ENCODE data around the gene FSTL4. TPM values are rescaled to one million over a fixed set of nuclear protein-coding genes. Genes with fewer than 3 reads are reported as not detected.

Gene FSTL4
- total RNA-seq, 4 donors from 2014 or later: 0.27 TPM; not detected in 3

- no peaks in the 10 kb centered on the region for H3K27me3 ChIP-seq
- TF ChIP-seq POLR2AphosphoS5 (IDR thresholded peaks at IDR 0.05) (no peak), POLR2A (IDR thresholded peaks at IDR 0.05) (no peak), EP300 (IDR thresholded peaks at IDR 0.05; ENCODE audit: low read depth) (no peak), CTCF (IDR thresholded peaks at IDR 0.05) (no peak)
- H3K36me3 ChIP-seq: no peaks in the 10 kb centered on the region
- no peak for DNase-seq
- intact Hi-C loops (cut with DNase I; ENCODE audit: low total_unique reads) (no loop called here), in situ Hi-C loops (cut with MboI; ENCODE audit: low pct_ligation_motif_present in 1 of 4, low pct_unique_long_range_greater_than_20kb in 1 of 4, low sequenced_read_pairs in 3 of 4) (no loop called here)
- 67 to 88% methylated on average over 5 to 8 of the region's 8 CpGs for WGBS, 2 donors (ENCODE audit: low coverage in 1 of 2)
- no peaks in the 10 kb centered on the region for H3K4me1 ChIP-seq
- no peak overlapping the region for H3K27ac ChIP-seq
- no peak overlapping the region for H3K4me3 ChIP-seq
- H3K9me3 ChIP-seq: no peaks in the 10 kb centered on the region
Measured at GRCh38 chr5:133370036-133370831, 242.1 kb downstream of the FSTL4 start.

- Histone ChIP-seq H3K4me3 (no peak overlapping the region), H3K9me3 (no peaks in the 10 kb centered on the region), H3K27ac (no peak overlapping the region), H3K4me1 (no peaks in the 10 kb centered on the region), H3K27me3 (no peaks in the 10 kb centered on the region), H3K36me3 (no peaks in the 10 kb centered on the region)
- intact Hi-C loops (cut with DNase I; ENCODE audit: low total_unique reads) (no loop called here), in situ Hi-C loops (cut with MboI; ENCODE audit: low pct_ligation_motif_present in 1 of 4, low pct_unique_long_range_greater_than_20kb in 1 of 4, low sequenced_read_pairs in 3 of 4) (no loop called here)
- TF ChIP-seq CTCF (IDR thresholded peaks at IDR 0.05) (no peak), POLR2A (IDR thresholded peaks at IDR 0.05) (no peak), EP300 (IDR thresholded peaks at IDR 0.05; ENCODE audit: low read depth) (no peak), POLR2AphosphoS5 (IDR thresholded peaks at IDR 0.05) (no peak)
- DNase-seq: no peak
- 83 to 100% methylated on average over 1 to 7 of the region's 7 CpGs for WGBS, 2 donors (ENCODE audit: low coverage in 1 of 2)
Measured at GRCh38 chr5:133368916-133369783, 243.2 kb downstream of the FSTL4 start.

GRCh38 chr5:133367984-133368383, 244.4 kb downstream of the FSTL4 start:
- in situ Hi-C loops (cut with MboI; ENCODE audit: low pct_ligation_motif_present in 1 of 4, low pct_unique_long_range_greater_than_20kb in 1 of 4, low sequenced_read_pairs in 3 of 4): no loop called here

GRCh38 chr5:133367071-133367786, 245.1 kb downstream of the FSTL4 start:
- no peaks in the 10 kb centered on the region for H3K27me3 ChIP-seq
- intact Hi-C loops (cut with DNase I; ENCODE audit: low total_unique reads): no loop called here
- in situ Hi-C loops (cut with MboI; ENCODE audit: low pct_ligation_motif_present in 1 of 4, low pct_unique_long_range_greater_than_20kb in 1 of 4, low sequenced_read_pairs in 3 of 4): no loop called here
- DNase-seq: no peak
- no peaks in the 10 kb centered on the region for H3K36me3 ChIP-seq
- no peak overlapping the region for H3K27ac ChIP-seq
- H3K9me3 ChIP-seq: no peaks in the 10 kb centered on the region
- H3K4me1 ChIP-seq: no peaks in the 10 kb centered on the region
- H3K4me3 ChIP-seq: no peak overlapping the region
- TF ChIP-seq POLR2AphosphoS5 (IDR thresholded peaks at IDR 0.05): no peak
- no peak for TF ChIP-seq CTCF (IDR thresholded peaks at IDR 0.05)
- no peak for TF ChIP-seq EP300 (IDR thresholded peaks at IDR 0.05; ENCODE audit: low read depth)
- TF ChIP-seq POLR2A (IDR thresholded peaks at IDR 0.05): no peak
- WGBS, 2 donors (ENCODE audit: low coverage in 1 of 2): 69 to 100% methylated on average over 3 to 6 of the region's 6 CpGs

More at GRCh38 chr5:133367984-133368383, 244.4 kb downstream of the FSTL4 start:
- no peak for TF ChIP-seq POLR2A (IDR thresholded peaks at IDR 0.05)
- TF ChIP-seq EP300 (IDR thresholded peaks at IDR 0.05; ENCODE audit: low read depth): no peak
- no peak for TF ChIP-seq POLR2AphosphoS5 (IDR thresholded peaks at IDR 0.05)
- no peak for DNase-seq
- Histone ChIP-seq H3K27me3 (no peaks in the 10 kb centered on the region), H3K4me3 (no peak overlapping the region), H3K36me3 (no peaks in the 10 kb centered on the region), H3K9me3 (no peaks in the 10 kb centered on the region), H3K27ac (no peak overlapping the region), H3K4me1 (no peaks in the 10 kb centered on the region)
- intact Hi-C loops (cut with DNase I; ENCODE audit: low total_unique reads): no loop called here
- 77% methylated on average over 2 of the region's 2 CpGs; no CpG with 5 or more reads in 1 of the 2 donors for WGBS, 2 donors (ENCODE audit: low coverage in 1 of 2)

Data from transverse colon (tissue), 4 donors.